DMS79 treated with DMSO at 0.1 percent for 48 hours (cell line): Measurements from ENCODE around the gene PHLPP1.

Experiments
- DNase-seq: peaks from one replicate; lab custom pipeline; 2025; lab: John Stamatoyannopoulos, UW

The PHLPP1 gene

GRCh38 chr18:62744076-62744968 lies 29.0 kb downstream of the PHLPP1 start:
- DNase-seq: no peak

- DNase-seq: no peak
Observed at GRCh38 chr18:62745089-62745751, 29.9 kb downstream of the PHLPP1 start.

- no peak for DNase-seq
Observed at GRCh38 chr18:62749389-62749788, 34.0 kb downstream of the PHLPP1 start.

- DNase-seq: no peak
Observed at GRCh38 chr18:62751341-62751821, 36.0 kb downstream of the PHLPP1 start.

- DNase-seq: no peak
Observed at GRCh38 chr18:62751977-62752376, 36.6 kb downstream of the PHLPP1 start.

- no peak for DNase-seq
Observed at GRCh38 chr18:62754026-62754425, 38.7 kb downstream of the PHLPP1 start.

GRCh38 chr18:62755454-62755853 lies 40.1 kb downstream of the PHLPP1 start:
- no peak for DNase-seq

GRCh38 chr18:62755946-62756345 lies 40.6 kb downstream of the PHLPP1 start:
- no peak for DNase-seq

- no peak for DNase-seq
Observed at GRCh38 chr18:62757399-62758010, 42.2 kb downstream of the PHLPP1 start.

- DNase-seq: no peak
Observed at GRCh38 chr18:62758591-62758990, 43.2 kb downstream of the PHLPP1 start.

- DNase-seq: no peak
Observed at GRCh38 chr18:62759704-62760402, 44.5 kb downstream of the PHLPP1 start.

GRCh38 chr18:62760403-62760734 lies 45.0 kb downstream of the PHLPP1 start:
- no peak for DNase-seq

- DNase-seq: peak; percentile 17
Observed at GRCh38 chr18:62763101-62763521, 47.8 kb downstream of the PHLPP1 start.

GRCh38 chr18:62766266-62766665 lies 50.9 kb downstream of the PHLPP1 start:
- DNase-seq: no peak

GRCh38 chr18:62767321-62767720 lies 52.0 kb downstream of the PHLPP1 start:
- no peak for DNase-seq

GRCh38 chr18:62767836-62768557 lies 52.7 kb downstream of the PHLPP1 start:
- no peak for DNase-seq

GRCh38 chr18:62768558-62768943 lies 53.2 kb downstream of the PHLPP1 start:
- no peak for DNase-seq

GRCh38 chr18:62769216-62769615 lies 53.9 kb downstream of the PHLPP1 start:
- DNase-seq: no peak

GRCh38 chr18:62771494-62772270 lies 56.3 kb downstream of the PHLPP1 start:
- no peak for DNase-seq

- DNase-seq: no peak
Observed at GRCh38 chr18:62772860-62773584, 57.7 kb downstream of the PHLPP1 start.
